H1 (cell line): ENCODE measurements around the gene FOXN1. TPM values are rescaled to one million over a fixed set of nuclear protein-coding genes. Genes with fewer than 3 reads are reported as not detected.

Experiments
- CTCF ChIA-PET: fragments of 300-600 bp; sonication (Branson Sonifier 250); formaldehyde crosslinking; loops from one replicate; lab custom pipeline; 2021; ENCODE audit not compliant: partially characterized antibody; lab: Charles Lee
- POLR2A ChIA-PET: fragments of 300-600 bp; sonication (Branson Sonifier 250); formaldehyde crosslinking; loops from one replicate; lab custom pipeline; 2021; ENCODE audit warnings: inconsistent platforms; ENCODE audit not compliant: partially characterized antibody; lab: Charles Lee
- DNase-seq, 2 experiments: peaks; one replicate each; pipeline versions ENCODE4 v3.0.0 to v3.0.0-alpha.2; 2010 to 2022; ENCODE audit warnings: low spot score in 2 of 2, low read depth in 1 of 2, mixed read lengths in 1 of 2
- FAIRE-seq: peaks from 2 replicates; lab custom pipeline; 2011; peaks lifted over from hg19 to GRCh38; lab: Jason Lieb, UNC
- H2AFZ ChIP-seq: 2 replicates; pipeline ENCODE4 v1.8.1; 2012; ENCODE audit warnings: low read length, inconsistent platforms
- H2AK5ac ChIP-seq: 2 replicates; pipeline ENCODE4 v1.6.1; 2013; ENCODE audit warnings: low read depth, low read length
- H2BK120ac ChIP-seq: replicated peaks from 2 replicates; pipeline ENCODE3; 2013; ENCODE audit warnings: low read depth, low read length, inconsistent platforms
- H2BK12ac ChIP-seq: 2 replicates; pipeline ENCODE4 v1.6.1; 2013; ENCODE audit warnings: low read depth, low read length
- H2BK15ac ChIP-seq: 2 replicates; pipeline ENCODE4 v1.6.1; 2013; ENCODE audit warnings: low read length
- H2BK20ac ChIP-seq: 2 replicates; pipeline ENCODE4 v1.6.1; 2013; ENCODE audit warnings: low read length
- H2BK5ac ChIP-seq: 2 replicates; pipeline ENCODE4 v1.6.1; 2013; ENCODE audit warnings: low read depth, low read length
- H3K14ac ChIP-seq: 2 replicates; pipeline ENCODE4 v1.6.1; 2013; ENCODE audit warnings: inconsistent platforms; ENCODE audit not compliant: insufficient read length
- H3K18ac ChIP-seq: 2 replicates; pipeline ENCODE4 v1.6.1; 2013; ENCODE audit warnings: low read length; ENCODE audit errors: extremely low read depth
- H3K23ac ChIP-seq: 2 replicates; pipeline ENCODE4 v1.6.1; 2013; ENCODE audit warnings: inconsistent platforms; ENCODE audit not compliant: insufficient read length
- H3K23me2 ChIP-seq: 2 replicates; pipeline ENCODE4 v1.6.1; 2013; ENCODE audit warnings: low read depth, low read length
- H3K27ac ChIP-seq: 2 replicates; pipeline ENCODE4 v1.6.1; 2011; ENCODE audit warnings: low read depth, low read length, inconsistent platforms
- H3K27me3 ChIP-seq, 4 experiments: replicated peaks in 1 of 4; 1 replicate in 1 of 4; 2 replicates in 3 of 4; pipeline versions ENCODE4 v1.6.1 to v1.8.1; 2011 to 2013; ENCODE audit warnings: low read length in 3 of 4, mild to moderate bottlenecking in 3 of 4, inconsistent platforms in 2 of 4, mixed read lengths in 2 of 4, moderate library complexity in 1 of 4; ENCODE audit not compliant: control insufficient read depth in 3 of 4, insufficient read depth in 3 of 4; ENCODE audit errors: extremely low read depth in 1 of 4
- H3K36me3 ChIP-seq, 4 experiments: 2 replicates each; pipeline versions ENCODE4 v1.6.1 to v1.8.1; 2011 to 2013; ENCODE audit warnings: mild to moderate bottlenecking in 4 of 4, low read length in 3 of 4, moderate library complexity in 2 of 4, control low read depth in 1 of 4, inconsistent platforms in 1 of 4; ENCODE audit not compliant: insufficient read depth in 4 of 4, control insufficient read depth in 2 of 4
- H3K4ac ChIP-seq: replicated peaks from 2 replicates; pipeline ENCODE3; 2013; ENCODE audit warnings: low read length, low read depth, mixed read lengths, inconsistent platforms; ENCODE audit not compliant: insufficient read length
- H3K4me1 ChIP-seq, 4 experiments: replicated peaks in 1 of 4; 1 replicate in 1 of 4; 2 replicates in 3 of 4; pipeline versions ENCODE4 v1.6.1 to v1.8.1; 2011 to 2013; ENCODE audit warnings: low read length in 3 of 4, inconsistent platforms in 2 of 4, mixed read lengths in 1 of 4; ENCODE audit not compliant: insufficient read depth in 4 of 4, control insufficient read depth in 3 of 4
- H3K4me2 ChIP-seq, 2 experiments: 2 replicates each; pipeline versions ENCODE4 v1.6.1 to v1.8.1; 2011 to 2013; ENCODE audit warnings: low read depth in 2 of 2, low read length in 2 of 2, control low read depth in 1 of 2, inconsistent platforms in 1 of 2, mild to moderate bottlenecking in 1 of 2; ENCODE audit not compliant: insufficient read depth in 1 of 2
- H3K4me3 ChIP-seq, 4 experiments: fragments of 200-600, 300-600 bp in 1 of 4; sonication (generic), shearing (Covaris generic), sonication (Bioruptor Twin) in 1 of 4; 2 replicates each; pipeline versions ENCODE4 v1.5.1 to v1.8.1; 2011 to 2016; ENCODE audit warnings: low read length in 4 of 4, low read depth in 3 of 4, control low read depth in 2 of 4, inconsistent platforms in 2 of 4, mild to moderate bottlenecking in 2 of 4, mixed read lengths in 1 of 4, moderate library complexity in 1 of 4; ENCODE audit not compliant: insufficient read depth in 2 of 4; ENCODE audit errors: extremely low read depth in 1 of 4
- H3K56ac ChIP-seq: replicated peaks from 2 replicates; pipeline ENCODE3; 2013; ENCODE audit warnings: low read depth, mild to moderate bottlenecking, mixed read lengths, low read length, inconsistent platforms; ENCODE audit not compliant: insufficient read length
- H3K79me1 ChIP-seq: 2 replicates; pipeline ENCODE4 v1.6.1; 2013; ENCODE audit warnings: low read depth, low read length, control low read depth
- H3K79me2 ChIP-seq, 2 experiments: 2 replicates each; pipeline versions ENCODE4 v1.6.1 to v1.8.1; 2012 to 2013; ENCODE audit warnings: low read length in 2 of 2, mild to moderate bottlenecking in 2 of 2, inconsistent platforms in 1 of 2; ENCODE audit not compliant: insufficient read depth in 2 of 2, control insufficient read depth in 1 of 2
- H3K9ac ChIP-seq, 4 experiments: replicated peaks in 1 of 4; 1 replicate in 1 of 4; 2 replicates in 3 of 4; pipeline versions ENCODE4 v1.6.1 to v1.8.1; 2011 to 2013; ENCODE audit warnings: low read depth in 3 of 4, low read length in 3 of 4, control low read depth in 2 of 4, mild to moderate bottlenecking in 2 of 4, moderate library complexity in 2 of 4, inconsistent platforms in 1 of 4; ENCODE audit errors: extremely low read depth in 1 of 4
- H3K9me3 ChIP-seq, 2 experiments: 2 replicates each; pipeline versions ENCODE4 v1.6.1 to v1.8.1; 2012 to 2013; ENCODE audit warnings: mild to moderate bottlenecking in 2 of 2, moderate library complexity in 2 of 2, control low read depth in 1 of 2, inconsistent platforms in 1 of 2, low read depth in 1 of 2, low read length in 1 of 2, mixed read lengths in 1 of 2; ENCODE audit not compliant: insufficient read depth in 2 of 2
- H4K20me1 ChIP-seq, 2 experiments: replicated peaks in 1 of 2; 2 replicates each; pipeline versions ENCODE3 to v1.8.1; 2011 to 2013; ENCODE audit warnings: inconsistent platforms in 2 of 2, low read length in 2 of 2, mild to moderate bottlenecking in 1 of 2; ENCODE audit not compliant: insufficient read depth in 2 of 2, control insufficient read depth in 1 of 2
- H4K5ac ChIP-seq: 2 replicates; pipeline ENCODE4 v1.6.1; 2013; ENCODE audit warnings: low read length, low read depth, mixed read lengths, inconsistent platforms; ENCODE audit not compliant: insufficient read length
- H4K8ac ChIP-seq: 2 replicates; pipeline ENCODE4 v1.8.0; 2013; ENCODE audit warnings: mild to moderate bottlenecking, moderate library complexity, low read length, inconsistent platforms; ENCODE audit not compliant: insufficient read depth; ENCODE audit errors: extremely low read depth
- H4K91ac ChIP-seq: replicated peaks from 2 replicates; pipeline ENCODE3; 2013; ENCODE audit warnings: low read length, mixed read lengths, inconsistent platforms; ENCODE audit not compliant: insufficient read length
- CBX8 ChIP-seq: fragments of 300-800, 300-1000 bp; sonication (generic); IDR thresholded peaks from 2 replicates; pipeline ENCODE4 v1.7.1; 2016; ENCODE audit warnings: low read depth, low read length, borderline replicate concordance
- EZH2 ChIP-seq: fragments of 200-600 bp; sonication (generic); IDR thresholded peaks from 2 replicates; pipeline ENCODE4 v1.7.1; 2012; ENCODE audit warnings: low read depth, mild to moderate bottlenecking, moderate library complexity, low read length, inconsistent platforms; ENCODE audit not compliant: severe bottlenecking
- TAF7 ChIP-seq: optimal IDR thresholded peaks from 2 replicates; pipeline ENCODE3; 2011; ENCODE audit warnings: low read depth, mild to moderate bottlenecking, inconsistent platforms, low read length, moderate library complexity, borderline replicate concordance
- TEAD4 ChIP-seq: IDR thresholded peaks from 2 replicates; pipeline ENCODE4 v1.6.1; 2012; ENCODE audit warnings: low read depth, low read length, inconsistent platforms, mixed read lengths
- WGBS, 2 experiments: shearing (Covaris generic) in 1 of 2; methylation state at CpG; one replicate each; pipeline versions ENCODE4 v1.1.6 to v1.1.7; 2013 to 2015; ENCODE audit warnings: low lambda C conversion rate in 2 of 2, mixed read lengths in 2 of 2, inconsistent platforms in 1 of 2, low coverage in 1 of 2, missing lambda C conversion rate in 1 of 2; ENCODE audit not compliant: insufficient replicate concordance in 2 of 2, insufficient coverage in 1 of 2, insufficient read length in 1 of 2; ENCODE audit errors: extremely low coverage in 1 of 2, missing lambda C conversion rate in 1 of 2; 5-methylcytosine and 5-hydroxymethylcytosine counted together
- polyA plus RNA-seq, 7 experiments: library from polyadenylated mRNA; depleted of rRNA in 3 of 7; stranded (reverse) in 5 of 7; unstranded in 2 of 7; fragments of >200 nt in 5 of 7; fragments of 200-250 nt in 2 of 7; gene quantifications; 1 replicate in 5 of 7; 2 replicates in 1 of 7; 4 replicates in 1 of 7; pipeline versions ENCODE4 v1.2.1 to v1.2.3, GENCODE V29; 2011 to 2013; ENCODE audit warnings: missing spikeins in 2 of 7, mixed read lengths in 2 of 7
- total RNA-seq: library from RNA; stranded (reverse); fragmentation: NEBNext Ultra II Directional; extraction: Animal tissue kit (Norgen Biotek cat#: 25700); gene quantifications from 2 replicates; pipeline ENCODE4 v1.2.1, GENCODE V29; 2021

Gene FOXN1
- total and polyA plus RNA-seq, 2 of the 8 experiments (the other 6 are each of a cell fraction or from before 2014, with no cell fraction given) = not detected

GRCh38 chr17:28540231-28540630 lies 34.1 kb downstream of the FOXN1 start:
- Histone ChIP-seq H4K20me1 (no peaks in the 10 kb centered on the region), H3K79me2 (no peaks in the 10 kb centered on the region), H3K56ac (no peak overlapping the region), H3K14ac (no peak overlapping the region), H2AK5ac (peak overlapping the region; percentile 18; the same call in 1 of the 2 replicates), H3K27me3 (no peaks in the 10 kb centered on the region), H3K18ac (no peak overlapping the region; the same call in 1 of the 2 replicates), H3K9me3 (no peaks in the 10 kb centered on the region), H4K5ac (no peak overlapping the region), H3K4ac (no peak overlapping the region), H3K27ac (no peak overlapping the region), H2BK5ac (no peak overlapping the region), H2BK12ac (no peak overlapping the region), H3K4me2 (no peak overlapping the region), H3K23me2 (no peaks in the 10 kb centered on the region), H3K79me1 (no peaks in the 10 kb centered on the region), H3K23ac (no peak overlapping the region), H2AFZ (no peak overlapping the region), H3K9ac (no peak overlapping the region), H4K8ac (no peak overlapping the region), H3K36me3 (no peaks in the 10 kb centered on the region), H3K4me1 (peaks cover 0 to 7% (median 0%) of the 10 kb centered on the region in 4 experiments; a peak in 2 of 7 replicates), H2BK15ac (0 out of 2 replicates have a peak overlapping the region, but pooled peaks have one; percentile 72), H3K4me3 (no peak overlapping the region), H2BK20ac (no peak overlapping the region), H2BK120ac (no peak overlapping the region), H4K91ac (no peak overlapping the region)
- 86% methylated on average over 4 of the region's 4 CpGs; no CpG with 5 or more reads in 1 of the 2 experiments for WGBS, 2 experiments
- ChIA-PET POLR2A (interaction anchor here (1.0 to 1.4 kb wide), 4 partner anchors 9 to 52 kb away, joined by 3 read pairs; no protein-coding TSS in a partner anchor), CTCF (interaction anchor here (0.6 to 18.4 kb wide), 28 partner anchors 9 to 687 kb away, joined by 3 to 547 read pairs (median 4); partner anchors contain the start of genes ALDOC, FOXN1 and UNC119)
- DNase-seq (no peak), FAIRE-seq (no peak)
- no peak for TF ChIP-seq TEAD4
- no peak for TF ChIP-seq TAF7
- no peak for TF ChIP-seq EZH2
- no peak for TF ChIP-seq CBX8
